Measurements from ENCODE around the gene PARN.
"Not testable (repeated sequence)": the region's sequence is repeated elsewhere in the genome, so short reads cannot be mapped to it uniquely, and the experiment has no call there.

Gene PARN

DNA sequence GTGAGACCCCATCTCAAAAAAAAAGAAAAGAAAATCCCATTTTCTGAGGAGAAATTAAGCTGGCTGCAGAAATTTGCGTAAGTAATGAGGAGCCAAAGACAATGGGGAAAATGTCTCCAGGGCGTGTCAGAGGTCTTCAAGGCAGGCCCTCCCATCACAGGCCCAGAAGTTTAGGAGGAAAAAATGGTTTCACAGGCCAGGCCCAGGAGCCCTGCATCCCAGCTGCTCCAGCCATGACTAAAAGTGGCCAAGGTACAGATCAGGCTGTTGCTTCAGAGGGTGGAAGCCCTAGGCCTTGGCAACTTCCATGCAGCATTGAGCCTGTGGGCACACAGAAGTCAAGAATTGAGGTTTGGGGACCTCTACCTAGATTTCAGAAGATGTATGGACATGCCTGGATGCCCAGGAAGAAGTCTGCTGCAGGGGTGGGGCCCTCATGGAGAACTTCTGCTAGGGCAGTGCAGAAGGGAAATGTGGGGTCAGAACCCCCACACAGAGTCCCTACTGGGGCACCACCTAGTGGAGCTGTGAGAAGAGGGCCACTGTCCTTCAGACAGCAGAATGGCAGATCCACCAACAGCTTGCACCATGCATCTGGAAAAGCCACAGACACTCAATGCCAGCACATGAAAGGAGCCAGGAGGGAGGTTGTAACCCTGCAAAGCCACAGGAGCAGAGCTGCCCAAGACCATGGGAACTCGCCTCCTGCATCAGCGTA is 55.2 kb downstream of the PARN start:
- not testable (repeated sequence) for DNase-seq (ENCODE audit: low spot score)

DNA sequence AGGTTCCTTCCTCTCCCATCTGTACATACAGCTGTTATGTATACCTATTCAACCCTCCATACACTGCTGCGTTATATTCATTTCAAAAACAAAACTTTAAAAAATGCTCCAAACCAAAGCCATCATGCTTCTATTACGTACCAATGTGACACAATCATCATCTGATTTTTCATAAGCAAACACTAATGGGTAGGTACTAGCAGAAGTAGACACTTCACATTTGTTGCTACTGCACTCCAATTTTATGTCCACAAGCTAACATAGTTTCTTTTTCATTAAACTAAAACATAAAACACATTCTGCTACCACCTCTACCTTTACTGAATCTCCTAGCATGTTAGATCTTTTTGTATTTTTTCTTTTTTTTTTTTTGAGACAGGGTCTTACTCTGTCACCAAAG is 57.5 kb downstream of the PARN start:
- no peak for DNase-seq (ENCODE audit: low spot score)

DNA sequence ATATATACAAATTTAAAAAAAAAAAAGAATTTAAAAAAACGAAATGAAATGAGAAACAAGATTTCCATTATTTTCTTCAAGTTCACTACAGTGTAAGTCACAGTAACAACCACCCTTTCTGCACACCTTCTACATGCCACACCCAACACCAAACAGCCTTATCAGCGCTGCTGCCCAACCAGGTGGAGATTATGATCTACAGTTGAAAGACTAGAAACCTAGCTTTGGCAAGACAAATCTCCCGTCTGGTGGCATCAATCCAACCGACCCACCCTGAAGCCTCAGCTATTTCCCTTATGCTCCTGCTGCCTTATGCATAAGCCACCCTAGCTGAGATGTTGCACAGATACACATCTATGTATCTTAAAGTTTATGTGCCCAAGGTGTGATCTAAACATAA is 60.8 kb downstream of the PARN start:
- no peak for DNase-seq (ENCODE audit: low spot score)

DNA sequence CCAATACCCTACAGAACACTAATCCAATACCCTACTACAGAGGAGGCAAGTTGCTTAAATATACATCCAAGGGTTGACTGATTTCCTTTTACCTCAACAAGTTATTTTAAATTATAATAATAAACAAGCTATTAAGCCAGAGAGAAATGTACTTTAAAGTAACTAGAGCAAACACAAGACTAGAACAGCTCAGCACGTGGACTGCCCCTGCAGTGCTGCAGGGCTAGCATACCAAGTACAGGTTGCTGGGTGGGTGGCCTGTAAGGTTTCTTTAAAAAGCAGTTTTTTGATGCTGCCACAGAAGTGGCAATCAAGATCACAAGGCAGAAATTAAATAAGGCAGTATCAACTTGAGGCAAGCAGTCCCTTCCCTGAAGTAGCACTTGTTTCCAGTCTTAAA is 63.5 kb downstream of the PARN start:
- no peak for DNase-seq (ENCODE audit: low spot score)

DNA sequence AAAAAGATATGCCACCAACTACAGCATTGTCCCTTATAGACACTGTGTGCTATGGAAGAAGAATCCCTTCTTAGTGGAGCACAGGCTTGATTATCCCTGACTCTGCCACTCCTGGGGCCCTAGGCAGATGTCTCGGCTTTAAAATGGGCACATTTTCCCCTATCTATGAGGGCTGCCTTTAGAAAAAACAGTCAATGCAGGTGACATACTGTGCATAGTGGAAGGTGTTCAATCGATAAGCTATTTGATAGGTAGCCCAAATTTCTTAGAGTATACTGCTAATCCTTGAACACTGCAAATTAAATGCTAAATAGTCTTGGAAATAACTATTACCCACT is 64.4 kb downstream of the PARN start:
- no peak for DNase-seq (ENCODE audit: low spot score)

DNA sequence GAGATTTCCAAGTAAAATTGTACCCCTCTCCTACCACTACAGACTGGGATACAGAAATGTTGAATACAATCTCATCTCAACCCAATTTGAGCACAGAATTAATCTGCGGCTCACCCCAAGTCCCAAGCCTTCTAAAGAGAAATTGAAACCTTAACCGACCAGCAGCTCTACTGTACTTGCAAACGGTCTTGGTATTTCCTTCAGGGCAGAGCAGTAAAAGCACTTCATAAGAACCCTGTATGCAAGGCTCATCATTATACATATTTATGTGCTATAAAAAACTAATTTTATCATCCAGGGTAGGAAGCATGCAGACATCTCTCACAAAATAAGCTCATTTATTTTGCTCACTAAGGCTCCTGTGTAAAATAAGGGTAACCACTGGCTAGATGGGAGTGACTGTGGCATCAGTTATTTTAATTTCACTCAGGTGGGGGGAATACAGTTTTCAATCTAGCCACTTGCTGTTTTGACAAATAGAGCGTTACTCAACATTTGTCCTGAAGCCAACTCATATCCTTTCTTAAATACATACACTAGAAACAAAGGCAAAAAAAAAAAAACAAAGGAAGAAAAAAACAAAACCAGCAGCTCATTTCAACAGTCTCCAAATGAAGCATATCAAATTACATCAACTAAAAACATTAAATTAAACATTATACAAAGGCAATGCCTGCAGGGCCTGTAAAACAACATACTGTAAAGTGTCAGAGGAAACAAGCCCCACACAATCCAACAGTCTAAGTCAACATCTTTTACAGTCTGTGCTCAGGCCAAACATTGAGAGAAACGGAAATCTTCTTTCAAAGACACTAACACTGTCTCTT is 65.0 kb downstream of the PARN start:
- no peak for DNase-seq (ENCODE audit: low spot score)

DNA sequence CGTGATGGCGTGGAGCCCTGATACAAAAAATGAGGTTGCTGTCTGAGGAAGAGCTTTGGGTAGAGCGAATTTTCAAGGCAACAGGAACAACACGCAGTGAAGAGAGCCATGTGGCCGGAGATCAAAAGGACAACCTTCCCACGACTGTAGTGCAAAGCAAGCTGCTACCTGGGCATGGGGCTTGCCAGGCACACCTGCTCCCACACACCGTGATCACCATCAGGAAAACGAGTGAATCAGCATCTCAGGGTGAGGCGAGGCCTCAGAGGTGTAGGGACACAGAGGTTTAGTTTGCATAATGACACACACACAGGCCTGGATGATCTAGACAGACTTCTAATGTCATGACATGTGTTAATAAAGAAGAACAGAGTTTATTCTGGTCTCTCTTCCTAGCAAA is 65.7 kb downstream of the PARN start:
- no peak for DNase-seq (ENCODE audit: low spot score)

DNA sequence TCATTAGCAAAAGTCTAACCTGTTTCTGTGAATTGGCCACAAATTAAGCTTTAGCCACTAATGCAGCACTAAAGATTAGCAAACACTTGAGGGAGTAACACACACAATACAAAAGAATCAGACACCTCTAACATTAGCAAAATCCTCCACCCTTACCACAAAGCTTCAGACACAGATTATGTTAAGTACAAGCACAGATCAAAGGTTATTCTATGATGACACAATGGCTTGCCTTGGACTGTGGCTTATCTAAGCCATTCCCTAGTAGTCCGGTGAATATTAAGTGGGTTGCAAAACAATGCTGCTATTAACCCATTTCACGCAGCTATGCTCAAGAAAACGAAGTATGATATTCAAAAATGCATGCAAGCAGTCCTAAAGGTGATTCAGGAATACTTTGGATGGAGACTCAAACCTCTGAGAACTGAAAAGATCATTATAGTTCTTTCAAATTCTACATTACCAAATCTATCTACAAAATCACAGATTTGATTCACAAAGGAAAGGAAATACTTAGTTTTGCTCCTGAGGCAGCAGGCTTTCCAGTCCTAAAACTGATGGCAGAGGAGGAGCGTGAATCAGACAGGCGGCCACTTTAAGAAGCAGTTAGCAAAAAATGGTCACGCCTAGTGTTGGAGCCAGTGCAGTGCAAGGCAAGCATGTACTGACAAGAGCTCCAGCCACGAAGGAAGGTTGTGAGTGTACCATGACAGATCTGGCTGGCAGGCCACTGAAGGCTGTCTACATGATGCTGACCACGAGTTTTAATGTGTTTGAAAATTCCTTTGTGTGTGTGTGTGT is 67.2 kb downstream of the PARN start:
- no peak for DNase-seq (ENCODE audit: low spot score)

DNA sequence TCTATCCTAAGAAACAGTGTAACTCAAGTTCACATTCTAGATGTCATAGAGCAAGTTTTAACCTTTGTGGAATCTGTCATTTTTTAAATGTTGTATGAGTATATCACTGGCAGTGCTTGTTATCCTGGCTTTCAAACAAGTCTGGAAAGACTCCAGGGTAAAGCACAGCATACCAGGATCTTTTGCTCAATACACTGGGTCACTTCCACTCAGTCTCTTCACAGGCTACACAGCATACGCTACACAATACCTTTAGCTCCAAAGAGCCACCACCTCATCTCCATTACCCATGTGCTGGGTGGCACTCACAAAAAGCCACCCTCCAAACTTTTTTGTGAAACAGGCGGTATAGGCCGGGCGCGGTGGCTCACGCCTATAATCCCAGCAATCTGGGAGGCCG is 69.5 kb downstream of the PARN start:
- DNase-seq (ENCODE audit: low spot score) = no peak

DNA sequence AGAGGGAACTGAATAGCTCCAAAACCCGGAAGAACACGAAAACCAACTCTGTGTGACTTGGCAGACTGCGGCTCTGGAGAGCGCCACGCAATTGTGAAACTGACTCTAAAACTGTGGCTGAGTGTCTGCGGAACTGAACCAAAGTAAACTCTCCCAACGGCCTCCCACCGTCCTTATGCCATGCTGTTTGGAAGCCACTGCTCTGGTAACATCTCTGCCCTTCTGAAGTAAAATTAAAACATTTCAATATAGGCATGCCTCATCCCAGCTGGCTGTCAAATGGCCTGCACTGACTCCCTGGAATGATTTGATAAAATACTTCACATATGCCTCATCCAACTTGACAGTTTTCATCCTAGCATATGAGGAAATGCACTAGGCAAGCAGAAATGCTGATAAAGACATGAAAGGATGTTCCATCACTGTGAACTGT is 70.2 kb downstream of the PARN start:
- no peak for DNase-seq (ENCODE audit: low spot score)

DNA sequence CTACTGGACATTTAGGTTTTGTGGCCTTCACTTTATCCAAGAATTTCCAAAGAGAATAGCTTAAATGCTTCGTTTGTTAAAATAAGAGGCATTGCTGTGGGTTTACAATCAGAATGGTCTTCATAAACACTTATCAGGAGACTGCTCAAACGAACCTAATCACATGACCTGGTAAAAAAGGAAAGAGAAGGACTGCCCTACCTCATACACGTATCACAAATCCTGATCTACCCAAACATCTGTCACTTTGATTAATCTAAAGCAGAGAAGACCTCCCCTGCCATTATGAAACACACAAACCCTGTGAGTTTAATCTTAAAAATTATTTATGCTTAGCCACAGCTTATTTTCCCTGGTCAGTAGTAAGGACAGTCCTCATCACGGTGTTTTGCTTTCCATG is 76.6 kb downstream of the PARN start:
- DNase-seq (ENCODE audit: low spot score) = no peak

DNA sequence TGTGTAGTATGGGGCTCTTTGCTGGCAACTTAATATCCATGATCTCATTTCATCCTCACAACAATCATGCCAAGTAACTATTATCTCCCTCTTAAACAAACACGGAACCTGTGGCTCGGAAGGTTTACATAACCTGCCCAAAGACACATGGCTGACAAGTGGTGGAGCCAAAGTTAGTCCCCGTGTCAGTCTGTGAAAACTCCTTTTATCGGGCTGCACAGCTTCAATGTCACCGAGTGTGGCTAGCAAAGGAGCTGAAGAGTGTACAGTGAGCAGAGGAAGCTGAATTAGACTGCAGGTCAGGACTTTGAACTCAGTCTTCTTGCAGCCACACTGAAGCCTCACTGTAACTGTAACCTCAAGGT is 80.3 kb downstream of the PARN start:
- no peak for DNase-seq (ENCODE audit: low spot score)

DNA sequence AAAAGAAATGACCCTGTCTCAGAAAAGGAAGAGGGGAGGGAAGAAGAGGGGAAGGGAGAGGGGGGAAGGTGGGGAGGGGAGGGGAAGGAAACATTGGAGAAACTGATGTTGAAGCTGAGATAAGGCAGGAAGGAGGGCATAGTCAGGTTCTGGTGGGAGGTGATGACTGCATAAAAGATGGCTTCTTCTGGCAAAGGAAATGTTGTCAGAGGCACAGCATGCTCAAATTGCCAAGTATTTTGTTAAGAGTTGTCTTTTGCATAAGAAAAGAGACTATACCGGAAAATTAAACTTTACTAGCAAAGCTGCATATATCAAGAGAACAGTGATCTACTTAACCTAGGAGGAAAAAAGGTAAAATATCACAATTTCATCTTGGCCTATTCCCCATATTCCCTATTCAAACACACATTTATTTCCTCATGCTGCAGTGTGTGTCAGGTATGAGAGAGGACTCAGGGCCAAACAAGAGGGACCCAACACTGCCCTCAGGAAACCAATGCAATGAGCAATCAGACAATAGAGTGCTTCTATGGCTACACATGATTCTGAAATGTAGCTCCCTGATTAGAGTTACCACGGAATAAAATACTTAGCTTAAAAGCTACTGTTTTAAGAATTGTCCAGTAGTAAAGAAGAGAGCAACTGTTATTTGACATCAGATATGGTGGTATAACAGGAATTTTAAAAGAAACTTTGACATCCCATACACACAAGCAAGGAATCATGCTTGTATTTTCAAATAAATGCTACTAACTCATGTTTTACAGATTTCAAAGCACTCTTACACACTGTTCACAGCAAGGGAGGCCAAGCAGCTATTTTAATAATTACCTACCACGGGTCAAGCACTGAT is 80.9 kb downstream of the PARN start:
- DNase-seq (ENCODE audit: low spot score) = no peak

DNA sequence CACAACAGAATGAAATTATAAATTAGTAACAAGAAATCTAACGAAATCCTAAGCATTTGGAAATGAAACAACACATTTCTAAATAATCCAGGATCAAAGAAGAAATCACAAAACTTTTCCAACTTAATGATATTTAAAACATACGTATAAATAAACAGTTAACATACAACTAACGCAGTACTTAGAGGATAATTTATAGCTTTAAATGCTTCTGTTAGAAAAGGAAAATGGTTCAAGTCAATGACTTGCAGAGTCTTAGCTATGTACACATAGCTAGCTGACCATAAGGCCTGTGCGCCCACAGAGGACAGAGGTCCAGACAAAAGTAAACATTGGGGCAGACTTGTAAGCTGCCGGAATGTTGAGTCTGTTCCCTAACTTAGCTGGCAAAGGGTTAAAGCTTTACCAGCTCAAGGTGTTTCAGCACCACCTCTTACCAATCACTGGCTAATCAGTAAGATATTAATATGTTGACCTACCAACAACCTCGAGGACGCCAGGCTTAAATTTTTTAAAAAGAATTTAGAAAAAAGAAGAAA is 84.6 kb downstream of the PARN start:
- no peak for DNase-seq (ENCODE audit: low spot score)

DNA sequence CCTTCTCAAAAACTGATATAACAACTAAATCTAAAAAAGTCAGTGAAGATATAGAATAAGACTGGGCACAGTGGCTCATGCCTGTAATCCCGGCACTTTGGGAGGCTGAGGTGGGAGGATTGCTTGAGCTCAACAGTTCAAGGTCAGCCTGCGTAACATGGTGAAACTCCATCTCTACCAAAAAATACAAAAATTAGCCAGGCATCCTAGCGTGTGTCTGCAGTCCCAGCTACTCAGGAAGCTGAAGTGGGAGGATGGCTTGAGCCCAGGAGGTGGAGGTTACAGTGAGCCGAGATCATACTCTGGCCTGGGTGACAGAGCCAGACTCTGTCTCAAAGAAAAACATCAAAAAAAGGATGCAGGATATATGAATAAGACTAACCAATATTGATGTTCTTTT is 85.2 kb downstream of the PARN start:
- not testable (repeated sequence) for DNase-seq (ENCODE audit: low spot score)

DNA sequence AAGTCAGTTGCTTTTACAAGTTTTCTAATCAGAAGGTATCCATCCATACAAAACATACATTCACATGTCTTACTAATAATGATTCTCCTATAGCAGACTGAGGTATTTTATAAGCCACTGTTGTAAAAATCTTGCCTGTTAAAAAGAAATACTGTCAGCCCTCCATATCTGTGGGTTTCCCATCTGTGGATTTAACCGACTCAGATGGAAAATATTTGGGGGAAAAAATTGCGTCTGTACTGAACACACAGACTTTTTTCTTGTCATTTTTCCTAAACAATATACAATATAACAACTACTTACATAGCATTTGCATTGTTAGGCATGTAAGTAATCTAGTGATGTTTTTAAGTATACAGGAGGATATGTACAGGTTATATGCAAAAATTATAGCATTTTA is 90.4 kb downstream of the PARN start:
- DNase-seq (ENCODE audit: low spot score) = no peak

DNA sequence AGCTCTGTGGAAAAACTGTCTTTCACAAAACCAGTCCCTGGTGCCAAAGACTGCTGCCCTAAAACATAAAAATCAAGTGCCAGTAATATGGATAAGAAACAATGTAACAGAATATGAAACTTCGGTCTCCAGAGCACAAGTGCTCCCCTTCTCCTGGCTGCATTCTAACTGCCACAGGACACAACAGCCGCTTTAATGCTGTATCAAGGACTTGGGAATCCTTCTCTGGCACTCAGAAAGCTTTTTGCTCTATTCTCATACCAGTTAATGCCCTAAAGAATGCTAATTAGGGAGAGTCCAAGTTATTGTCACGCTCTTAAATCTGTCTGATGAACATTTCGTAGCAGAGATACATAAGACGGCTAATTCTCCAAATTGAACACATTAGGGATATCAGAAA is 90.9 kb downstream of the PARN start:
- DNase-seq (ENCODE audit: low spot score) = no peak

DNA sequence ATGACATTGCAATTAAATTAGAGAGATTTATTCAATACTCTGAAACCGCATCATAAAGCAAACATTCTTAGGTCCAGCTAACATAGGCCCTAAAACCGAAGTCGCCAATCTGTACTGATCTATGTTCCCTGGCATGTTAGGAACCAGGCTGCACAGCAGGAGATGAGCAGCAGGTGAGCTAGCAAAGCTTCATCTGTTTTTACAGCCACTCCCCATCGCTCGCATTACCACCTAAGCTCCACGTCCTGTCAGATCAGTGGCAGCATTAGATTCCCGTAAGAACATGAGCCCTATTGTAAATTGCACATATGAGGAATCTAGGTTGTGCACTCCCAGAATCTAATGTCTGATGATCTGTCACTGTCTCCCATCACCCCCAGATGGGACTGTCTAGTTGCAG is 91.5 kb downstream of the PARN start:
- no peak for DNase-seq (ENCODE audit: low spot score)

DNA sequence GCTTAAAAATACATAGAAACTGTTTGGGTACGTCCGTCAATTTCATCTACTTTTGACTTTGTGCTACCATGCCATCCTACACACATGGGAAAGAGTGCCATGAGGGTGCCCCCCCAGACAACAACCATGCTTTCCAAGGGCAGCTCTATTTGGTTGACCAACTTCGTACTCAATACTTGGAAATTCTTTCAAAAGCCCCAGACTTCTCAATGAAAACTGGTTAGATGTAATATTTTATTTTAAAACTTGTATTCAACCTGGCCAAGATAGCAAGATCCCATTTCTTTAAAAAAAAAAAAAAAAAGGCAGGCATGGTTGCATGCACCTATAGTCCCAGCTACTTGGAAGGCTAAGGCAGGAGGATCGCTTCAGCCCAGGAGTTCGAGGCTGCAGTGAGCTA is 98.4 kb downstream of the PARN start:
- no peak for DNase-seq (ENCODE audit: low spot score)

DNA sequence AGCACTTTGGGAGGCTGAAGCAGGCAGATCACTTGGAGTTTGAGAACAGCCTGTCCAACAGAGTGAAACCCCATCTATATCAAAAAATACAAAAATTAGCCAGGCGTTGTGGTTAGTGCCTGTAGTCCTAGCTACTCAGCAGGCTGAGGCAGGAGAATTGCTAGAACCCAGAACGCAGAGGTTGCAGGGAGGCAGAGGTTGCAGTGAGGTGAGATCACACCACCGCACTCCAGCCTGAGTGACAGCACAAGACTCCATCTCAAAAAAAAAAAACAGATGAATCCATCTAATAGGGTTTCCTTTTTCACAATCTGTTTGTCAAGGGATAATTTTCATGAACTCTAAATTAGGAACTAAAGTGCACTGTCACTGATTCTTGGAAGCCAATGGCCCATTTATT is 99.0 kb downstream of the PARN start:
- DNase-seq (ENCODE audit: low spot score) = no peak

DNA sequence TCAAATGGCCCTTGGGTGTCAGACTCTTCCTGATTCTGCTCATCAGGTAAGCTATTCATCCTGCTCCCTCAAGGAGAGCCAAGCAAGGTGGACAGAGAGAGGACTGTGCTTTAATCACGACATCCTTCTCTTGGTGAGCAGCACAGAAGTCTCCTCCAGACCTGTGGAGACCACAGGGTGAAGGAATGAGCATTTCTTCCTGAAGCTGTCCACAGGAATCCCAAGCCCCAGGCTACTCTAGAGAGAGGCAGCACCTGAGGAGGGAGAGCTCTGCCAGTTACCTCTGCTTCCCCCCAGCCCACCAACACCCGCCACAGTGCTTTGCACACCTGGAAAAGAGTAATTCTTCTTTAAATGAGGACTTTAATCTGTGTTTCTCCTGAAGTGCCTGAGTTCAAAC is 100.0 kb downstream of the PARN start:
- DNase-seq (ENCODE audit: low spot score) = no peak

Measured in ecto neural progenitor cell (in vitro differentiated cells).